ENCODE data around the gene NRP2.

GRCh38 chr2:205761421-205761820 lies 79.1 kb downstream of the NRP2 start:
- TF ChIP-seq CTCF (IDR thresholded peaks at IDR 0.05), result no peak
- TF ChIP-seq POLR2A (IDR thresholded peaks at IDR 0.05), result no peak

Measured in prostate gland (tissue), 2 donors.